GM12891 (cell line): ENCODE results near the gene ITGBL1.
"Not testable (repeated sequence)": the region's sequence is repeated elsewhere in the genome, so short reads cannot be mapped to it uniquely, and the experiment has no call there.

Experiments used
- DNase-seq: peaks from one replicate; pipeline ENCODE4 v3.0.0; 2011; ENCODE audit warnings: low spot score; ENCODE audit not compliant: insufficient read length
- FAIRE-seq: peaks from 2 replicates; lab custom pipeline; 2011; peaks lifted over from hg19 to GRCh38; lab: Jason Lieb, UNC
- PAX5 ChIP-seq: IDR thresholded peaks from 2 replicates; pipeline ENCODE4 v1.6.1; 2011; ENCODE audit warnings: low read length, moderate library complexity, mild to moderate bottlenecking; ENCODE audit not compliant: insufficient read depth, severe bottlenecking
- POLR2A ChIP-seq: IDR thresholded peaks from 2 replicates; pipeline ENCODE4 v1.6.1; 2011; ENCODE audit warnings: low read depth, low read length, control low read depth
- POLR2AphosphoS5 ChIP-seq: IDR thresholded peaks from 2 replicates; pipeline ENCODE4 v1.6.1; 2011; ENCODE audit warnings: low read depth, low read length, control low read depth
- POU2F2 ChIP-seq: IDR thresholded peaks from 2 replicates; pipeline ENCODE4 v1.6.1; 2011; ENCODE audit warnings: low read depth, mild to moderate bottlenecking, control low read depth, low read length, moderate library complexity
- SPI1 ChIP-seq: IDR thresholded peaks from 2 replicates; pipeline ENCODE4 v1.6.1; 2011; ENCODE audit warnings: low read depth, low read length, control low read depth
- TAF1 ChIP-seq: IDR thresholded peaks from 2 replicates; pipeline ENCODE4 v1.6.1; 2011; ENCODE audit warnings: low read depth, low read length, control low read depth

Gene ITGBL1

GRCh38 chr13:101523154-101524131 lies 71.0 kb downstream of the ITGBL1 start:
- FAIRE-seq (no peak), DNase-seq (no peak)
- TF ChIP-seq TAF1 (no peak), POLR2A (no peak), PAX5 (no peak), POU2F2 (no peak), POLR2AphosphoS5 (no peak)

DNA sequence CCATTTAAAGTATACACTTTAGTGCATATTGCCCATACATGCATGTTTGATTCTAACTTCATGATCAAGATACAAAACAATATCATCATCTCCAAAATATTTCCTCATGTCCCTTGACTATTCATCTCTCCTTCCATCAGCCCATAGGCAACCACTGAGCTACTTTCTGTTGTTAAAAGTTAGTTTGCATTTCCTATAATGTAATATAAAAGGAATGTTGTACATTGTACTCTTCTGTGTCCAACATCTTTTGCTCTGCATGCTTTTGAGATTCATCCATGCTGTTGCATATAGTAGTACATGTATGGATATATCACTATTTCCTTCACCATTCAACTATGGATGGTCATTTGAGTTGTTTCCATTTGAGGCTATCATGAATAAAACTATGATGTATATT lies 74.7 kb downstream of the ITGBL1 start:
- DNase-seq, result no peak
- FAIRE-seq, result peak; percentile 40
- TF ChIP-seq POLR2AphosphoS5 (no peak), SPI1 (no peak), PAX5 (no peak), TAF1 (no peak), POLR2A (no peak), POU2F2 (no peak)

DNA sequence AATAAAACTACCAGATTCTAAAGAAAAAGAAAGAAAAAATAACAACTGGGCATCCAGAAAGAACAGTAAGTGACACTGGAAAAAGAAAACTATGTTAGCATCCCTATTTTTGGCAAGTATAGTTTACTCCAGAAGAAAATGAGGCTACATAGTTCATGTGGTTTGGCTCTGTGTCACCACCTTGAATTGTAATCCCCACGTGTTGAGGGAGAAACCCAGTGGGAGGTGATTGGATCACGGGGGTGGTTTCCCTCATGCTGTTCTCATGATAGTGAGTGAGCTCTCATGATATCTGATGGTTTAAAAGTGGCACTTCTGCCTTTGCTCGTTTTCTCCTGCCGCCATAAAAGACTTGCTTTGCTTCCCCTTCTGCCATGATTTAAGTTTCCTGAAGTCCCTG lies 76.9 kb downstream of the ITGBL1 start:
- TF ChIP-seq POLR2AphosphoS5 (no peak), PAX5 (no peak), SPI1 (no peak), TAF1 (no peak)
- FAIRE-seq (no peak), DNase-seq (no peak)

DNA sequence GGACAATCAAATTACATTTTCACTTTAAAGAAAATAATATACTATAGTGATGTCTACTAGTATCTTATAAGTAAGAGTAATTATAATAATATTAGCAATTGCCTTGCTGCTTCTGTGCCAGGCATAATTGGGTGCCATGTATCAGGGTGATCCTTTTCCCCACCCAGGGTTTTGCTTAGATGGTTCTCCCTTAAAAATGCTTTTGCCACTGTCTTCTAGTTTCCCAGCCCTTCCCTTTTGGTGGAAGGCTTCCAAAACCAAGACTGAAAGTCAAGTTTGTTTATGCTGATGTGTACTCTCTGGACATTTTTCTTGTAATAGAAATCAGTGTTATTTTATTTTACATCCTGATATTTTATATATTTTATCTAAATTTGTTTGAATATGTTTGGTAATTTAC lies 77.8 kb downstream of the ITGBL1 start:
- no peak for TF ChIP-seq SPI1
- no peak for TF ChIP-seq POLR2A
- no peak for TF ChIP-seq POU2F2
- TF ChIP-seq POLR2AphosphoS5, result no peak
- no peak for TF ChIP-seq PAX5
- no peak for TF ChIP-seq TAF1
- no peak for FAIRE-seq

GRCh38 chr13:101535192-101535746 lies 82.8 kb downstream of the ITGBL1 start:
- DNase-seq (no peak), FAIRE-seq (no peak)
- TF ChIP-seq TAF1, result no peak
- TF ChIP-seq POU2F2, result no peak
- TF ChIP-seq POLR2A, result no peak
- TF ChIP-seq POLR2AphosphoS5, result no peak
- TF ChIP-seq SPI1, result no peak
- no peak for TF ChIP-seq PAX5

More for the DNA sequence above, 77.8 kb downstream of the ITGBL1 start:
- no peak for DNase-seq

DNA sequence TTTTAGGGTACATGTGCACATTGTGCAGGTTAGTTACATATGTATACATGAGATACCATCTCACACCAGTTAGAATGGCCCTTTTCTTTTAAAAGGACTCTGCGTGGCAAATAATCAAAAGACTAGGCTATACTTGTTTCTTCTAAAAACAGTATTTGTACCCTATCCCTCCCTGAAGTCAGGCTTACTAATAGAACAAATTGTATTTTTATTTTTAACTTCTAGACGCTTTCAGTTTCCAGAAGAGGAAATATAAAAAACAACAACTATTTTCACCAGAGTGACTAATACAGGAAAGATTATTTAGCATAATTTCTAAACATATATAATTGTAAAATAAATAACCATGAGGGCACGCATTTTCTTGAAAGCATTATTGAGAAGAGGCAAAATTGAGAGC lies 83.6 kb downstream of the ITGBL1 start:
- FAIRE-seq (no peak), DNase-seq (no peak)
- TF ChIP-seq PAX5, result no peak
- TF ChIP-seq POU2F2, result no peak
- TF ChIP-seq POLR2AphosphoS5, result no peak

GRCh38 chr13:101544544-101544943 lies 92.1 kb downstream of the ITGBL1 start:
- not testable (repeated sequence) for DNase-seq, FAIRE-seq

DNA sequence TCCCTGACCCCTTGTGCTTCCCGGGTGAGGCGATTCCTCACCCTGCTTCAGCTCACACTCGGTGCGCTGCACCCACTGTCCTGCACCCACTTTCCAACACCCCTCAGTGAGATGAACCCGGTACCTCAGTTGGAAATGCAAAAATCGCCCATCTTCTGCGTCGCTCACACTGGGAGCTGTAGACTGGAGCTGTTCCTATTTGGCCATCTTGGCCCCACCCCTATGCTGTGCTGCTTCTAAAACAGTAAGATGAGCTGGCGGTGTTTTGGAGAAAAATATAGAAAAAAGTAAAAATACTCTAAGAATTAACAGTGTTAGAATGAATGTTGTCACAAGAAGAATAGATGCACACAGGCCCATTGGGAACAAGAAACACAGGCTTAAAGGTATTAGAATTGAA lies 92.5 kb downstream of the ITGBL1 start:
- no peak for FAIRE-seq
- DNase-seq, result no peak
- no peak for TF ChIP-seq SPI1
- no peak for TF ChIP-seq POLR2A
- no peak for TF ChIP-seq POLR2AphosphoS5
- no peak for TF ChIP-seq PAX5
- TF ChIP-seq POU2F2, result no peak
- no peak for TF ChIP-seq TAF1

DNA sequence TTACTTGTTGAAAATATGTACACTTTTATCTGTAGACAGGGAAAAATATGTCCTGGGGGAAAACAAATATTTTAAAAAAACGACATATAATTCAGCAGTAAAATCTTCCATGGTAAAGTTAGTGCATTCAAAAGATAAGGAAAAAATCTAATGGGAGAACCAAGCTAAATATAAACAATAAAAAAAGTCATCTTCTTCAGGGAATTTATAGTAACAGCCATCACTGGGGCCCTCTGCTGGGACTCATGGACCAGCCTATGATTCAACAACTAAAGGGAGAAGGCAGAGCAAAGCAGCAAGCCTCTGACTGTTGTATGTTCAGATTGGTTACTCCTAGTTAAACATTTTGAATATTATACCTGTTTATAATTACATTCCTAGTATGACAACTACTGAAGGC lies 93.0 kb downstream of the ITGBL1 start:
- DNase-seq (no peak), FAIRE-seq (no peak)
- TF ChIP-seq POU2F2, result no peak
- no peak for TF ChIP-seq POLR2A
- no peak for TF ChIP-seq TAF1
- TF ChIP-seq POLR2AphosphoS5, result no peak
- TF ChIP-seq SPI1, result no peak
- no peak for TF ChIP-seq PAX5

GRCh38 chr13:101552286-101552685 lies 99.8 kb downstream of the ITGBL1 start:
- no peak for TF ChIP-seq POLR2AphosphoS5
- DNase-seq, result no peak
- no peak for FAIRE-seq

GRCh38 chr13:101552786-101553185 lies 100.3 kb downstream of the ITGBL1 start:
- TF ChIP-seq POU2F2 (no peak), TAF1 (no peak), SPI1 (no peak), PAX5 (no peak), POLR2AphosphoS5 (no peak), POLR2A (no peak)
- no peak for FAIRE-seq
- no peak for DNase-seq
